Lower lobe of right lung (tissue), 2 donors: ENCODE measurements around the gene LTBR. TPM values are rescaled to one million over a fixed set of nuclear protein-coding genes. Genes with fewer than 3 reads are reported as not detected.
"Not testable (repeated sequence)": the region's sequence is repeated elsewhere in the genome, so short reads cannot be mapped to it uniquely, and the experiment has no call there.

Source experiments
- ATAC-seq, 2 donors: fragments of 200-7000 bp; cut with Tn5 transposase; one replicate each; pipeline ENCODE4 v1.9.1; 2020 to 2022; ENCODE audit warnings: mild to moderate bottlenecking in 2 of 2, moderate library complexity in 2 of 2
- DNase-seq: peaks from one replicate; pipeline ENCODE4 v3.0.0-alpha.2; 2020
- H3K27ac ChIP-seq: fragments of 200-600 bp; one replicate; pipeline ENCODE4 v1.8.0; 2022
- H3K27me3 ChIP-seq: fragments of 200-600 bp; one replicate; pipeline ENCODE4 v1.8.0; 2022; ENCODE audit warnings: low read depth
- H3K36me3 ChIP-seq: fragments of 200-600 bp; one replicate; pipeline ENCODE4 v1.8.0; 2022; ENCODE audit warnings: mild to moderate bottlenecking
- H3K4me1 ChIP-seq: fragments of 200-600 bp; one replicate; pipeline ENCODE4 v1.8.0; 2022
- H3K4me3 ChIP-seq: fragments of 200-600 bp; one replicate; pipeline ENCODE4 v1.8.0; 2022; ENCODE audit warnings: mild to moderate bottlenecking
- H3K9me3 ChIP-seq: fragments of 200-600 bp; one replicate; pipeline ENCODE4 v1.8.0; 2022
- intact Hi-C: fragments of 100-400 bp; cut with DNase I; formaldehyde crosslinking; loops from one replicate; pipeline ENCODE4 v1.11.0; 2022
- total RNA-seq: library from RNA; stranded (reverse); fragmentation: NEBNext Ultra II Directional; extraction: Animal tissue kit (Norgen Biotek cat#: 25700); gene quantifications from one replicate; pipeline ENCODE4 v1.2.1, GENCODE V29; 2021
- TF ChIP-seq, protein P1 (sequence below): fragments of 200-600 bp; IDR thresholded peaks from one replicate; pipeline ENCODE4 v1.8.0; 2022; ENCODE audit warnings: antibody characterized with exemption, mild to moderate bottlenecking
- donor health status: DM: no; HTN: yes; CAD: no; lungs with severe emphysema.

Gene LTBR
- total RNA-seq, 1 donor from 2014 or later, result 122 TPM

DNA sequence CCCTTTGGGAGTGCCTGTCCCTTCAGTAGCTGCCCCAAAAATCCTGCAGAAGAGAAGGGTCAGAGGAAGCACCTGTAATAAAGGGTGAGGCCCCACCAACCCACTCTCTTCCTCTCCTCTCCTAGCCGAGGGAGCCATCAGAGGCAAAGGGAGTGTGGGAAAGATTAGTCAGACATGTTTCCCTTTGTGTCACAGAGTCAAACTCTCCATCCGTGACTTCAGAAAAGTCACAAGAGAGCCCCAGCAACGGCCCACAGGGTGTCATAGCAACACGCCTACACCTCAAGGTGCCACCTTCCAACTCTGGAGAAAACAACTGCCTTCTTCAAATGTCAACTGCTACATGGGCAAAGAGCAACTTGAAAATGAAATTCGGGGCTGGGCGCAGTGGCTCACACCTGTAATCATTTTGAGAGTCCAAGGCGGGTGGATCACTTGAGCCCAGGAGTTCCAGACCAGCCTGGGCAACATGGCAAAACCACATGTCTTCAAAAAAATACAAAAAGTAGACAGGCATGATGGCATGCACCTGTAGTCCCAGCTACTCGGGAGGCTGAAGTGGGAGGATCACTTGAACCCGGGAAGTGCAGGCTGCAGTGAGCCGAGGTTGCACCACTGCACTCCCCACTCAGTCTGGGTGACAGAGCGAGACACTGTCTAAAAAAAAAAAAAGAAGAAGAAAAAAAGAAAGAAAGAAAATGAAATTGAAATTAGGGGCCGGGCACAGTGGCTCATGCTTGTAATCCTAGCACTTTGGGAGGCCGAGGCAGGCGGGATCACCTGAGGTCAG lies 43.1 kb downstream of the LTBR start:
- Histone ChIP-seq H3K36me3 (no peaks in the 10 kb centered on the region), H3K4me1 (peaks cover 18% of the 10 kb centered on the region), H3K9me3 (no peaks in the 10 kb centered on the region), H3K27ac (no peak overlapping the region), H3K4me3 (no peak overlapping the region), H3K27me3 (no peaks in the 10 kb centered on the region)
- DNase-seq (no peak), ATAC-seq (no peak)
- intact Hi-C loops, result no loop called here
- TF ChIP-seq, protein P1, sequence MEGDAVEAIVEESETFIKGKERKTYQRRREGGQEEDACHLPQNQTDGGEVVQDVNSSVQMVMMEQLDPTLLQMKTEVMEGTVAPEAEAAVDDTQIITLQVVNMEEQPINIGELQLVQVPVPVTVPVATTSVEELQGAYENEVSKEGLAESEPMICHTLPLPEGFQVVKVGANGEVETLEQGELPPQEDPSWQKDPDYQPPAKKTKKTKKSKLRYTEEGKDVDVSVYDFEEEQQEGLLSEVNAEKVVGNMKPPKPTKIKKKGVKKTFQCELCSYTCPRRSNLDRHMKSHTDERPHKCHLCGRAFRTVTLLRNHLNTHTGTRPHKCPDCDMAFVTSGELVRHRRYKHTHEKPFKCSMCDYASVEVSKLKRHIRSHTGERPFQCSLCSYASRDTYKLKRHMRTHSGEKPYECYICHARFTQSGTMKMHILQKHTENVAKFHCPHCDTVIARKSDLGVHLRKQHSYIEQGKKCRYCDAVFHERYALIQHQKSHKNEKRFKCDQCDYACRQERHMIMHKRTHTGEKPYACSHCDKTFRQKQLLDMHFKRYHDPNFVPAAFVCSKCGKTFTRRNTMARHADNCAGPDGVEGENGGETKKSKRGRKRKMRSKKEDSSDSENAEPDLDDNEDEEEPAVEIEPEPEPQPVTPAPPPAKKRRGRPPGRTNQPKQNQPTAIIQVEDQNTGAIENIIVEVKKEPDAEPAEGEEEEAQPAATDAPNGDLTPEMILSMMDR, result no peak

DNA sequence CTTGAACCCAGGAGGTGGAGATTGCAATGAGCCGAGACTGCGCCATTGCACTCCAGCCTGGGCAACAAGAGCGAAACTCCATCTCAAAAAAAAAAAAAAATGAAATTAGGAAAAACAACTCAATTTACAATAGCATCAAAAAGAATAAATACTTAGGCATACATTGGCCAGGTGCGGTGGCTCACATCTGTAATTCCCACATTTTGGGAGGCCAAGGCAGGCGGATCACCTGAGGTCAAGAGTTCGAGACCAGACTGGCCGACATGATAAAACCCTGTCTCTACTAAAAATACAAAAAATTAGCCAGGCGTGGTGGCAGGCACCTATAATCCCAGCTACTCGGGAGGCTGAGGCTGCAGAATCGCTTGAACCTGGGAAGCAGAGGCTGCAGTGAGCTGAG lies 43.8 kb downstream of the LTBR start:
- ATAC-seq, H3K27me3 ChIP-seq, DNase-seq, H3K4me3 ChIP-seq, H3K9me3 ChIP-seq, intact Hi-C loops, H3K27ac ChIP-seq, H3K36me3 ChIP-seq: not testable (repeated sequence)
- H3K4me1 ChIP-seq, result peaks cover 18% of the 10 kb centered on the region

DNA sequence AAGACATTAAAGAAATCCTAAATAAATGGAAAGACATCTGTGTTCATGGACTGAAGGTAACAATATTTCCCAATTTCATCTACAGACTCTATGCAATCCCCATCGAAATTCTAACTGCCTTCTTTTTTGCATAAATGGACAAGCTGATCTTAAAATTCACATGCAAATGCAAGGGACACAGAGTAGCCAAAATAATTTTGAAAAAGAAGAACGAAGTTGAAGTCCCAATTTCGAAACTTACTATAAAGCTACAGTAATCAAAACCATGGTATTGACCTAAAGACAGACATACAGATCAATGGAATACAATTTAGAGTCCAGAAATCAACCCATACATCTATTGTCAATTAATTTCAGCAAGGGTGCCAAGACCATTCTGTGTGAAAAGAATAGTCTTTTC lies 44.4 kb downstream of the LTBR start:
- peaks cover 18% of the 10 kb centered on the region for H3K4me1 ChIP-seq
- no peaks in the 10 kb centered on the region for H3K36me3 ChIP-seq
- no peaks in the 10 kb centered on the region for H3K27me3 ChIP-seq
- ATAC-seq, result no peak
- no peak for DNase-seq
- TF ChIP-seq, protein P1, result no peak
- intact Hi-C loops, result no loop called here
- H3K4me3 ChIP-seq, result no peak overlapping the region
- H3K9me3 ChIP-seq, result no peaks in the 10 kb centered on the region
- H3K27ac ChIP-seq, result no peak overlapping the region

DNA sequence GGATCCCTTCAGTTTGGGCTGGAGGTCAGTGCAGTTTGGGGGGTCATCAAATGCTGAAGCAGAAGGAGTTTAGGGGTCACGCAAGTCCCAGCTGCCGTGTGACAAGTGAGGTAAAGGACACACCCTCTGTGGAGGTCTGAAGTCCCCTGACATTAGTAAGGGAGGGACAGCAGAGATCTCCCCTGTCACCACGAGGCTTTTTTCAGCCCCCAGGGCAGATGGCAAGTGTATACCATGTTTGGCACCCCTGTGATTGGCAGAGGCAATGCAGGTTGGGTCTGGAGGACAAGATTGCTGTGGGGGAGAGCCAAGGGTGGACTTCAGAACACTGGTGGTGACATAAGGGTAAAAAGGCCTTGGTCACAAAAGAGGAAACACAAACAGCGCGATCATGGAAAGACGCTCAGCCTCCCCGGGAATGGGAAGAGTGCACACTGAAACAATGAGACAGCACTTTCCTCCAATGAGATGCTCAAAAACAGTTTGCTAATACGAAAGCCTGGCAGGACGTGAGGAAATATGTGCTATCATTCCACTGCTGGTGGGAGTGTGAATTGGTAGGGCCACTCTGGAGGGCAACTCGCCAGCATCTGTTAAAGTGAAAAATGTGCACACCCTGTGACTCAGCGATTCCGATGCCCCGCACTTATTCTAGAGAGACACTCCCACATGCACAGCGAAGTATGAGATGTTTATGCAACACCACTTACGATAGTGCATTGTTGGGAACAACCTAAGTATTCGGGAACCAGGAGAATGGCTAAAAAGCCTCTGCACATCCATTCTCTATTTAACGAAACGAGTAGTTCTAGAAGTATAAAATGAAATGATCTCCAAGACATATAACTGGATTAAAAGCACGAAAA lies 46.4 kb downstream of the LTBR start:
- H3K9me3 ChIP-seq, result no peaks in the 10 kb centered on the region
- H3K4me1 ChIP-seq, result peaks cover 13% of the 10 kb centered on the region
- no peaks in the 10 kb centered on the region for H3K36me3 ChIP-seq
- intact Hi-C loops, result no loop called here
- no peaks in the 10 kb centered on the region for H3K27me3 ChIP-seq
- H3K27ac ChIP-seq, result peak overlapping the region; percentile 74
- H3K4me3 ChIP-seq, result peak overlapping the region; percentile 17
- peak; percentile 86 for DNase-seq
- peak; percentile 93 to 94 for ATAC-seq
- TF ChIP-seq, protein P1, result no peak

DNA sequence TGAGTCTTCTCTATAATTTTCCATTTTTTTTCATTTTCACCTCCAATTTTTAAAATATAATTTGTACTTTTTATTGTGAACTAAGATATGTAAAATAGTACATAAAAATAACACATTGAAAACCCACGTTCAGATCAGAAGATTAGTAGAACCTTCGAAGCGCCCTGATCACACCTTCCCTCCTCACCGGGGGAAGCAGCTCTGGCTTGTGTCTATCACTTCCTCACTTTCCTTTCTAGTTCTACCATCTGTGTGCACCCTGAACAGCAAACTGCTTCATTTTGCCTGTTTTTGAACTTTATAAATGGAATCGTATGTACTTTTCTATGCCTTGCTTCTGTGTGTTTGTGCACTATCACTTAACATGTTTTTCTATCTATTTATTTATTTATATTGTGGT lies 49.0 kb downstream of the LTBR start:
- no peak for ATAC-seq
- Histone ChIP-seq H3K9me3 (no peaks in the 10 kb centered on the region), H3K27me3 (no peaks in the 10 kb centered on the region), H3K4me1 (peaks cover 13% of the 10 kb centered on the region), H3K36me3 (no peaks in the 10 kb centered on the region), H3K4me3 (no peak overlapping the region), H3K27ac (no peak overlapping the region)
- TF ChIP-seq, protein P1, result no peak
- intact Hi-C loops, result no loop called here
- DNase-seq, result no peak
